WI38 (cell line): ENCODE measurements around the gene EID1.
"Not testable (repeated sequence)": the region's sequence is repeated elsewhere in the genome, so short reads cannot be mapped to it uniquely, and the experiment has no call there.

ENCODE experiments used
- H3K4me3 ChIP-seq: 2 replicates; pipeline ENCODE4 v1.5.1; 2011; ENCODE audit warnings: low read depth, mild to moderate bottlenecking, control low read depth, low read length
- CTCF ChIP-seq: IDR thresholded peaks from 2 replicates; pipeline ENCODE4 v1.5.1; 2012; ENCODE audit warnings: low read depth, mild to moderate bottlenecking, control low read depth, low read length

The EID1 gene

DNA sequence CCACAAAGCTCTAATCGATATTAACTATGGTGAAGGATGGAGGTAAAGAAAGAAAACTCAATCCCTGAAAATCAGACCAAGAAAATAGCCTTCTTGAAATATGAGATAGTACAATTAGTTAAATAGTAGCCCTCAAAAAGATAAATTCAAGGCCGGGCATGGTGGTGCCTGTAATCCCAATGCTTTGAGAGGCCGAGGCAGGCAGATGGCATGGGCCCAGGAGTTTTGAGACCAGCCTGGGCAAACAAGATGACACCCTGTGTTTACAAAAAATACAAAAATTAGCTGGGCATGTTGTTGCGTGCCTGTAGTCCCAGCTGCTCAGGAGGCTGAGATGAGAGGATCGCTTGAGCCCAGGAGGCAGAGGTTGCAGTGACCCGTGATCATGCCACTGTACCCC lies 35.4 kb upstream of the EID1 start:
- H3K4me3 ChIP-seq = no peak overlapping the region
- no peak for TF ChIP-seq CTCF

- H3K4me3 ChIP-seq = no peak overlapping the region
- no peak for TF ChIP-seq CTCF
These were observed 32.8 kb upstream of the EID1 start for GRCh38 chr15:48845123-48845522.

DNA sequence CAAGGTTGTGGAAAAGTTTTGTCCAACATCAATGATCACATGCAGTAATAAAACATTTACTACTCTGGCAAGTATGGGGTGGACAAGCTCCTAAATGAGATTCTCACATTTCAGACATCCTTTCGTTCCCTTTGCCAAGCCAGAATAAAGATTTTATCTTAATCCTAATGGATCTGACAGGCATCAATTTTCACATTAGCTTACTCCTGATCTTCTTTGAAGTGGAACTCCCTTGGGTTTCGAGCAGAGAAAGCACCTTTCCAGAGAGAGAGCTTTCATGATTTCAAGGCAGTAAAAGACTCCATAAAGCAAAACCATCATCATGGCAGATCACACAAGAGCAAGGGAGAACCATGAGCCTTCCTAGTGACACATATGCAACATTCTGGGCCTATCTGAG lies 27.3 kb upstream of the EID1 start:
- no peak overlapping the region for H3K4me3 ChIP-seq
- no peak for TF ChIP-seq CTCF

GRCh38 chr15:48851956-48852355 lies 26.0 kb upstream of the EID1 start:
- no peak for TF ChIP-seq CTCF
- no peak overlapping the region for H3K4me3 ChIP-seq

GRCh38 chr15:48854434-48854833 lies 23.5 kb upstream of the EID1 start:
- not testable (repeated sequence) for H3K4me3 ChIP-seq

GRCh38 chr15:48855501-48856440 lies 22.2 kb upstream of the EID1 start:
- H3K4me3 ChIP-seq = no peak overlapping the region
- TF ChIP-seq CTCF = 0 out of 2 replicates have a peak, but pooled peaks have one; percentile 41

- no peak for TF ChIP-seq CTCF
- no peak overlapping the region for H3K4me3 ChIP-seq
These were observed 21.0 kb upstream of the EID1 start for GRCh38 chr15:48856942-48857341.

DNA sequence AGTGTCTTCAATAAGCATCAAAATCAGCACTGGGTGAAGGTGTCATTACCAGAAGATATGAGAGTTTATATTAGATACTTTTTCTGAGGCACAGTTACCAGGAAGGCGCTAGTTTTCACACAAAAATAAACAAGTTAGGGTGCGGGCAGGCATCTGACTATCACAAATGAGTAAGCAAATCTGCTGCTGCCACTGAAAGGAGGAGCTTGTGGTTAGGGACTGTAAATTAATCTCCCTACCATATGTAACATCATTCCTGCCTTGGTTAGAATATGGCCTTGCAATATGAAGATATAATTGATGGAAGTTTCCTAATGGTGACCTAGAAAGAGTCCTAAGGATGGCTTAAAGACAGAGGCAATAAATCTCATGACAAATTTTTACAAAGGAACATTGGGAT lies 19.5 kb upstream of the EID1 start:
- no peak overlapping the region for H3K4me3 ChIP-seq
- TF ChIP-seq CTCF = no peak
